ENCODE data around the gene TNFRSF6B.

The TNFRSF6B gene

GRCh38 chr20:63678667-63679465 is 17.6 kb upstream of the TNFRSF6B start:
- 91% methylated on average over 38 of the region's 38 CpGs for WGBS
- Histone ChIP-seq H3K27ac (ENCODE audit: low read depth, low read length) (no peak overlapping the region), H3K9ac (ENCODE audit: low read depth, low read length) (no peak overlapping the region), H3K4me1 (ENCODE audit: insufficient read depth, low read length) (no peaks in the 10 kb centered on the region), H3K27me3 (ENCODE audit: insufficient read depth, low read length) (no peaks in the 10 kb centered on the region), H3K9me3 (ENCODE audit: insufficient read depth, low read depth, low read length) (no peaks in the 10 kb centered on the region), H3K4me3 (ENCODE audit: low read length) (no peak overlapping the region), H3K36me3 (ENCODE audit: insufficient read depth, low read length) (peaks cover 35% of the 10 kb centered on the region)

GRCh38 chr20:63679799-63680305 is 16.6 kb upstream of the TNFRSF6B start:
- Histone ChIP-seq H3K27me3 (ENCODE audit: insufficient read depth, low read length) (no peaks in the 10 kb centered on the region), H3K4me1 (ENCODE audit: insufficient read depth, low read length) (no peaks in the 10 kb centered on the region), H3K4me3 (ENCODE audit: low read length) (no peak overlapping the region), H3K9ac (ENCODE audit: low read depth, low read length) (no peak overlapping the region), H3K36me3 (ENCODE audit: insufficient read depth, low read length) (peaks cover 26% of the 10 kb centered on the region), H3K27ac (ENCODE audit: low read depth, low read length) (no peak overlapping the region), H3K9me3 (ENCODE audit: insufficient read depth, low read depth, low read length) (no peaks in the 10 kb centered on the region)
- 96% methylated on average over 19 of the region's 19 CpGs for WGBS

GRCh38 chr20:63680427-63680826 is 16.0 kb upstream of the TNFRSF6B start:
- WGBS: 96% methylated on average over 13 of the region's 13 CpGs
- Histone ChIP-seq H3K27ac (ENCODE audit: low read depth, low read length) (no peak overlapping the region), H3K4me1 (ENCODE audit: insufficient read depth, low read length) (no peaks in the 10 kb centered on the region), H3K36me3 (ENCODE audit: insufficient read depth, low read length) (peaks cover 23% of the 10 kb centered on the region), H3K27me3 (ENCODE audit: insufficient read depth, low read length) (no peaks in the 10 kb centered on the region), H3K9ac (ENCODE audit: low read depth, low read length) (no peak overlapping the region), H3K4me3 (ENCODE audit: low read length) (no peak overlapping the region), H3K9me3 (ENCODE audit: insufficient read depth, low read depth, low read length) (no peaks in the 10 kb centered on the region)

- H3K36me3 ChIP-seq (ENCODE audit: insufficient read depth, low read length): peaks cover 19% of the 10 kb centered on the region
- no peaks in the 10 kb centered on the region for H3K9me3 ChIP-seq (ENCODE audit: insufficient read depth, low read depth, low read length)
- H3K9ac ChIP-seq (ENCODE audit: low read depth, low read length): no peak overlapping the region
- H3K27ac ChIP-seq (ENCODE audit: low read depth, low read length): no peak overlapping the region
- H3K4me3 ChIP-seq (ENCODE audit: low read length): no peak overlapping the region
- H3K4me1 ChIP-seq (ENCODE audit: insufficient read depth, low read length): no peaks in the 10 kb centered on the region
- WGBS: 95% methylated on average over 23 of the region's 23 CpGs
- H3K27me3 ChIP-seq (ENCODE audit: insufficient read depth, low read length): no peaks in the 10 kb centered on the region
Observed at GRCh38 chr20:63680857-63681608, 15.4 kb upstream of the TNFRSF6B start.

- H3K9me3 ChIP-seq (ENCODE audit: insufficient read depth, low read depth, low read length): no peaks in the 10 kb centered on the region
- no peak overlapping the region for H3K27ac ChIP-seq (ENCODE audit: low read depth, low read length)
- H3K9ac ChIP-seq (ENCODE audit: low read depth, low read length): no peak overlapping the region
Observed at GRCh38 chr20:63681609-63682142, 14.8 kb upstream of the TNFRSF6B start.

GRCh38 chr20:63682384-63683139 is 13.9 kb upstream of the TNFRSF6B start:
- H3K36me3 ChIP-seq (ENCODE audit: insufficient read depth, low read length): peaks cover 11% of the 10 kb centered on the region
- no peak overlapping the region for H3K4me3 ChIP-seq (ENCODE audit: low read length)
- WGBS: 83% methylated on average over 22 of the region's 22 CpGs
- no peaks in the 10 kb centered on the region for H3K4me1 ChIP-seq (ENCODE audit: insufficient read depth, low read length)
- no peaks in the 10 kb centered on the region for H3K9me3 ChIP-seq (ENCODE audit: insufficient read depth, low read depth, low read length)
- no peak overlapping the region for H3K9ac ChIP-seq (ENCODE audit: low read depth, low read length)
- H3K27me3 ChIP-seq (ENCODE audit: insufficient read depth, low read length): no peaks in the 10 kb centered on the region
- H3K27ac ChIP-seq (ENCODE audit: low read depth, low read length): no peak overlapping the region

More at GRCh38 chr20:63681609-63682142, 14.8 kb upstream of the TNFRSF6B start:
- H3K4me3 ChIP-seq (ENCODE audit: low read length): no peak overlapping the region
- no peaks in the 10 kb centered on the region for H3K4me1 ChIP-seq (ENCODE audit: insufficient read depth, low read length)
- WGBS: 95% methylated on average over 13 of the region's 13 CpGs
- peaks cover 15% of the 10 kb centered on the region for H3K36me3 ChIP-seq (ENCODE audit: insufficient read depth, low read length)
- no peaks in the 10 kb centered on the region for H3K27me3 ChIP-seq (ENCODE audit: insufficient read depth, low read length)

- H3K9ac ChIP-seq (ENCODE audit: low read depth, low read length): no peak overlapping the region
- H3K27me3 ChIP-seq (ENCODE audit: insufficient read depth, low read length): no peaks in the 10 kb centered on the region
- no peak overlapping the region for H3K27ac ChIP-seq (ENCODE audit: low read depth, low read length)
- 92% methylated on average over 21 of the region's 21 CpGs for WGBS
- no peaks in the 10 kb centered on the region for H3K4me1 ChIP-seq (ENCODE audit: insufficient read depth, low read length)
- 0 out of 2 replicates have a peak, but pooled peaks cover 2% of the 10 kb centered on the region for H3K36me3 ChIP-seq (ENCODE audit: insufficient read depth, low read length)
- H3K4me3 ChIP-seq (ENCODE audit: low read length): no peak overlapping the region
- H3K9me3 ChIP-seq (ENCODE audit: insufficient read depth, low read depth, low read length): no peaks in the 10 kb centered on the region
Observed at GRCh38 chr20:63685269-63686026, 11.0 kb upstream of the TNFRSF6B start.

GRCh38 chr20:63686094-63686491 is 10.4 kb upstream of the TNFRSF6B start:
- no peak overlapping the region for H3K4me3 ChIP-seq (ENCODE audit: low read length)
- WGBS: 94% methylated on average over 24 of the region's 24 CpGs
- H3K4me1 ChIP-seq (ENCODE audit: insufficient read depth, low read length): no peaks in the 10 kb centered on the region
- H3K9ac ChIP-seq (ENCODE audit: low read depth, low read length): 0 out of 2 replicates have a peak overlapping the region, but pooled peaks have one; percentile 24
- no peaks in the 10 kb centered on the region for H3K9me3 ChIP-seq (ENCODE audit: insufficient read depth, low read depth, low read length)
- no peaks in the 10 kb centered on the region for H3K27me3 ChIP-seq (ENCODE audit: insufficient read depth, low read length)
- 0 out of 2 replicates have a peak, but pooled peaks cover 2% of the 10 kb centered on the region for H3K36me3 ChIP-seq (ENCODE audit: insufficient read depth, low read length)
- H3K27ac ChIP-seq (ENCODE audit: low read depth, low read length): peak overlapping the region; percentile 35; the same call in 1 of the 2 replicates

- peak overlapping the region; percentile 30; the same call in 1 of the 2 replicates for H3K9ac ChIP-seq (ENCODE audit: low read depth, low read length)
- 0 out of 2 replicates have a peak, but pooled peaks cover 2% of the 10 kb centered on the region for H3K36me3 ChIP-seq (ENCODE audit: insufficient read depth, low read length)
- WGBS: 91% methylated on average over 45 of the region's 45 CpGs
- H3K4me1 ChIP-seq (ENCODE audit: insufficient read depth, low read length): no peaks in the 10 kb centered on the region
- H3K27me3 ChIP-seq (ENCODE audit: insufficient read depth, low read length): no peaks in the 10 kb centered on the region
- no peaks in the 10 kb centered on the region for H3K9me3 ChIP-seq (ENCODE audit: insufficient read depth, low read depth, low read length)
- no peak overlapping the region for H3K4me3 ChIP-seq (ENCODE audit: low read length)
- peak overlapping the region; percentile 35; the same call in 1 of the 2 replicates for H3K27ac ChIP-seq (ENCODE audit: low read depth, low read length)
Observed at GRCh38 chr20:63686492-63687321, 9.7 kb upstream of the TNFRSF6B start.
